Choroid plexus epithelial cell (primary cell): ENCODE results near the gene BMP7.

Experiments
- DNase-seq: peaks from one replicate; pipeline ENCODE4 v3.0.0-alpha.2; 2010; ENCODE audit warnings: low read depth
- H3K4me3 ChIP-seq: 2 replicates; pipeline ENCODE4 v1.5.1; 2011; ENCODE audit warnings: low read depth, mild to moderate bottlenecking, control low read depth, low read length, moderate library complexity
- CTCF ChIP-seq: conservative IDR thresholded peaks from 2 replicates; pipeline ENCODE4 v1.5.1; 2011; ENCODE audit warnings: low read depth, mild to moderate bottlenecking, control low read depth, inconsistent platforms, low read length, moderate library complexity

Gene BMP7

GRCh38 chr20:57175397-57176010 lies 90.9 kb downstream of the BMP7 start:
- TF ChIP-seq CTCF: no peak
- DNase-seq: no peak
- no peak overlapping the region for H3K4me3 ChIP-seq

GRCh38 chr20:57174737-57175136 lies 91.7 kb downstream of the BMP7 start:
- DNase-seq: no peak
- no peak for TF ChIP-seq CTCF
- H3K4me3 ChIP-seq: no peak overlapping the region

DNA sequence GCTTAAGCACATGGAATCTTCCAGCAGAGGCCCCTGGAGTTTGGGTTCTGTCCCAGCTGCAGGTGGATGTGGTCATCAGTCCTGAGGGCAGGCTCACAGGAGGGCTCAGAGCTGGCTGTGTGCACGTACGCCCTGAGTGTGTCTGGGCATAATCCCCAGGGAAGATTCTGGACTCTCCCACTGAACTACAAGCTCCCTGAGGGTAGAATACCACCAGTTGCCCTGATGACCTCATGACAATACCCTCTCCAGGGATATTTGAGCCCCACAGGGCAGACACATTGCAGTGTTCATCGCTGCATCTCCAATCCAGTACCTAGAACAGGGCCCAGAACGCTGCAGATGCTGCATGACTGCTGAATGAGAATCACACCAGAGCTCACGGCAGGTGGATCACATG lies 92.5 kb downstream of the BMP7 start:
- DNase-seq: no peak
- no peak overlapping the region for H3K4me3 ChIP-seq
- TF ChIP-seq CTCF: no peak

GRCh38 chr20:57173041-57173440 lies 93.4 kb downstream of the BMP7 start:
- DNase-seq: no peak
- no peak for TF ChIP-seq CTCF
- H3K4me3 ChIP-seq: no peak overlapping the region

GRCh38 chr20:57170343-57170742 lies 96.1 kb downstream of the BMP7 start:
- H3K4me3 ChIP-seq: no peak overlapping the region
- DNase-seq: no peak
- TF ChIP-seq CTCF: no peak

GRCh38 chr20:57169162-57169561 lies 97.3 kb downstream of the BMP7 start:
- no peak for TF ChIP-seq CTCF
- no peak overlapping the region for H3K4me3 ChIP-seq
- no peak for DNase-seq

- peak; percentile 10 for DNase-seq
- TF ChIP-seq CTCF: no peak
- H3K4me3 ChIP-seq: no peak overlapping the region
These were observed 98.3 kb downstream of the BMP7 start for GRCh38 chr20:57167971-57168701.
